ENCODE measurements around the gene NLRC5.

Gene NLRC5

GRCh38 chr16:57058291-57058861 is 69.0 kb downstream of the NLRC5 start:
- Histone ChIP-seq H3F3A (ENCODE audit: control insufficient read depth, insufficient read depth) (no peaks in the 10 kb centered on the region), H3K9me2 (replicated peaks; ENCODE audit: control insufficient read depth, low read length) (no peaks in the 10 kb centered on the region), H3K27me3 (ENCODE audit: control insufficient read depth, low read length) (no peaks in the 10 kb centered on the region), H3K36me3 (ENCODE audit: control insufficient read depth, low read length) (no peaks in the 10 kb centered on the region), H3K4me1 (ENCODE audit: control insufficient read depth, low read length) (no peaks in the 10 kb centered on the region; the same call in 1 of the 2 replicates), H3K79me2 (ENCODE audit: control insufficient read depth, low read length) (no peaks in the 10 kb centered on the region), H3K9me3 (ENCODE audit: control insufficient read depth, insufficient read depth, low read length) (no peaks in the 10 kb centered on the region), H3K4me2 (ENCODE audit: low read length) (no peak overlapping the region), H3K27ac (ENCODE audit: low read depth, low read length) (no peak overlapping the region), H3K4me3 (ENCODE audit: low read length) (no peak overlapping the region), H4K20me1 (ENCODE audit: control insufficient read depth, insufficient read depth, low read depth, low read length) (no peaks in the 10 kb centered on the region)
- TF ChIP-seq CTCF (IDR thresholded peaks at IDR 0.05; ENCODE audit: low read depth, low read length, poor library complexity, severe bottlenecking) (no peak), EZH2phosphoT487 (IDR thresholded peaks at IDR 0.05; ENCODE audit: borderline replicate concordance, low read length) (no peak)

GRCh38 chr16:57060323-57061083 is 71.1 kb downstream of the NLRC5 start:
- TF ChIP-seq EZH2phosphoT487 (IDR thresholded peaks at IDR 0.05; ENCODE audit: borderline replicate concordance, low read length) (no peak), CTCF (IDR thresholded peaks at IDR 0.05; ENCODE audit: low read depth, low read length, poor library complexity, severe bottlenecking) (no peak)
- no peaks in the 10 kb centered on the region for H3K9me3 ChIP-seq (ENCODE audit: control insufficient read depth, insufficient read depth, low read length)
- no peaks in the 10 kb centered on the region for H3K9me2 ChIP-seq (replicated peaks; ENCODE audit: control insufficient read depth, low read length)
- peaks cover 4% of the 10 kb centered on the region; the same call in 1 of the 2 replicates for H3K4me1 ChIP-seq (ENCODE audit: control insufficient read depth, low read length)
- no peaks in the 10 kb centered on the region for H3K27me3 ChIP-seq (ENCODE audit: control insufficient read depth, low read length)
- H3K4me2 ChIP-seq (ENCODE audit: low read length): no peak overlapping the region
- no peak overlapping the region for H3K27ac ChIP-seq (ENCODE audit: low read depth, low read length)
- no peaks in the 10 kb centered on the region for H3K79me2 ChIP-seq (ENCODE audit: control insufficient read depth, low read length)
- H3F3A ChIP-seq (ENCODE audit: control insufficient read depth, insufficient read depth): no peaks in the 10 kb centered on the region
- no peak overlapping the region for H3K4me3 ChIP-seq (ENCODE audit: low read length)
- no peaks in the 10 kb centered on the region for H3K36me3 ChIP-seq (ENCODE audit: control insufficient read depth, low read length)
- no peaks in the 10 kb centered on the region for H4K20me1 ChIP-seq (ENCODE audit: control insufficient read depth, insufficient read depth, low read depth, low read length)

GRCh38 chr16:57061084-57061905 is 71.9 kb downstream of the NLRC5 start:
- Histone ChIP-seq H3K27ac (ENCODE audit: low read depth, low read length) (no peak overlapping the region), H3K4me3 (ENCODE audit: low read length) (no peak overlapping the region), H3K9me2 (replicated peaks; ENCODE audit: control insufficient read depth, low read length) (no peaks in the 10 kb centered on the region), H3K9me3 (ENCODE audit: control insufficient read depth, insufficient read depth, low read length) (no peaks in the 10 kb centered on the region), H3K4me1 (ENCODE audit: control insufficient read depth, low read length) (peaks cover 4% of the 10 kb centered on the region; the same call in 1 of the 2 replicates), H3K79me2 (ENCODE audit: control insufficient read depth, low read length) (no peaks in the 10 kb centered on the region), H3F3A (ENCODE audit: control insufficient read depth, insufficient read depth) (no peaks in the 10 kb centered on the region), H4K20me1 (ENCODE audit: control insufficient read depth, insufficient read depth, low read depth, low read length) (no peaks in the 10 kb centered on the region), H3K27me3 (ENCODE audit: control insufficient read depth, low read length) (no peaks in the 10 kb centered on the region), H3K36me3 (ENCODE audit: control insufficient read depth, low read length) (no peaks in the 10 kb centered on the region), H3K4me2 (ENCODE audit: low read length) (no peak overlapping the region)
- TF ChIP-seq CTCF (IDR thresholded peaks at IDR 0.05; ENCODE audit: low read depth, low read length, poor library complexity, severe bottlenecking) (no peak), EZH2phosphoT487 (IDR thresholded peaks at IDR 0.05; ENCODE audit: borderline replicate concordance, low read length) (no peak)

Measured in DOHH2 (cell line).